Measurements from ENCODE around the gene BPIFB2. TPM values are rescaled to one million over a fixed set of nuclear protein-coding genes. Genes with fewer than 3 reads are reported as not detected.

Gene BPIFB2
- total RNA-seq, 1 experiment from 2014 or later = 0.15 TPM

GRCh38 chr20:32980990-32981389, 26.5 kb upstream of the BPIFB2 start:
- ATAC-seq (no peak), DNase-seq (ENCODE audit: low read depth, low spot score) (no peak)
- intact Hi-C loops (cut with micrococcal nuclease) = no loop called here
- ChIA-PET RAD21 (ENCODE audit: low non-redundant PET in 1 of 2, low total read pairs in 2 of 2, uncharacterized antibody in 2 of 2, unreplicated experiment in 2 of 2) (no interaction called here), POLR2A (no interaction called here), CTCF (no interaction called here)
- Histone ChIP-seq H4K20me1 (ENCODE audit: insufficient read depth) (no peaks in the 10 kb centered on the region), H2AFZ (ENCODE audit: low read depth, low read length, poor library complexity, severe bottlenecking) (no peak overlapping the region), H3K4me2 (ENCODE audit: low read length) (no peak overlapping the region), H3K27me3 (ENCODE audit: insufficient read depth, low read length) (no peaks in the 10 kb centered on the region), H3K9ac (ENCODE audit: low read length) (no peak overlapping the region), H3K79me2 (ENCODE audit: insufficient read depth, low read length) (no peaks in the 10 kb centered on the region), H3K9me2 (ENCODE audit: insufficient read depth) (no peaks in the 10 kb centered on the region), H3K4me1 (ENCODE audit: control insufficient read depth in 1 of 2, insufficient read depth in 2 of 2, low read length in 2 of 2) (no peaks in the 10 kb centered on the region), H3K36me3 (ENCODE audit: control insufficient read depth in 1 of 2, insufficient read depth in 2 of 2, low read length in 2 of 2) (no peaks in the 10 kb centered on the region), H3K27ac (ENCODE audit: low read depth, low read length) (no peak overlapping the region), H3K9me3 (ENCODE audit: control insufficient read depth in 1 of 2, insufficient read depth in 1 of 2, low read depth in 1 of 2, low read length in 2 of 2) (no peaks in the 10 kb centered on the region), H3K4me3 (replicated peaks in 1 of 2; ENCODE audit: low read depth in 1 of 2, low read length in 2 of 2) (no peak overlapping the region)
- BruUV-seq (replicated peaks) = no TSS peak
- no peak for TF ChIP-seq FOSL1 (IDR thresholded peaks at IDR 0.05; ENCODE audit: low read depth)
- no peak for TF ChIP-seq ZFX (IDR thresholded peaks at IDR 0.05)

GRCh38 chr20:32982617-32983458, 24.7 kb upstream of the BPIFB2 start:
- ChIA-PET RAD21 (ENCODE audit: low non-redundant PET in 1 of 2, low total read pairs in 2 of 2, uncharacterized antibody in 2 of 2, unreplicated experiment in 2 of 2) (no interaction called here), POLR2A (no interaction called here), CTCF (no interaction called here)
- TF ChIP-seq CTCF (IDR thresholded peaks at IDR 0.05 in 2 of 3, conservative IDR thresholded peaks at IDR 0.05 in 1 of 3; ENCODE audit: borderline replicate concordance in 1 of 3, insufficient read depth in 1 of 3, low read depth in 2 of 3, low read length in 2 of 3) (no peak), EZH2 (IDR thresholded peaks at IDR 0.05) (no peak), TCF7L2 (IDR thresholded peaks at IDR 0.05; ENCODE audit: borderline replicate concordance, extremely low read depth, insufficient read depth, insufficient read length) (no peak), ZNF274 (IDR thresholded peaks at IDR 0.05; ENCODE audit: low read depth, low read length) (no peak), RAD21 (IDR thresholded peaks at IDR 0.05; ENCODE audit: low read depth) (no peak), ZFX (IDR thresholded peaks at IDR 0.05) (no peak), SRF (IDR thresholded peaks at IDR 0.05; ENCODE audit: low read depth) (no peak), EZH2phosphoT487 (IDR thresholded peaks at IDR 0.05; ENCODE audit: borderline replicate concordance) (no peak), FOSL1 (IDR thresholded peaks at IDR 0.05; ENCODE audit: low read depth) (no peak), ELF1 (IDR thresholded peaks at IDR 0.05; ENCODE audit: borderline replicate concordance, low read depth) (no peak), JUND (IDR thresholded peaks at IDR 0.05) (no peak), EGR1 (IDR thresholded peaks at IDR 0.05; ENCODE audit: low read depth) (no peak)
- no TSS peak for BruUV-seq (replicated peaks)
- Histone ChIP-seq H3K9ac (ENCODE audit: low read length) (no peak overlapping the region), H3K27me3 (ENCODE audit: insufficient read depth, low read length) (no peaks in the 10 kb centered on the region), H3K9me3 (ENCODE audit: control insufficient read depth in 1 of 2, insufficient read depth in 1 of 2, low read depth in 1 of 2, low read length in 2 of 2) (no peaks in the 10 kb centered on the region), H4K20me1 (ENCODE audit: insufficient read depth) (no peaks in the 10 kb centered on the region), H3K36me3 (ENCODE audit: control insufficient read depth in 1 of 2, insufficient read depth in 2 of 2, low read length in 2 of 2) (no peaks in the 10 kb centered on the region), H3K27ac (ENCODE audit: low read depth, low read length) (no peak overlapping the region), H3K79me2 (ENCODE audit: insufficient read depth, low read length) (no peaks in the 10 kb centered on the region), H3K4me1 (ENCODE audit: control insufficient read depth in 1 of 2, insufficient read depth in 2 of 2, low read length in 2 of 2) (peaks cover 0 to under 1% of the 10 kb centered on the region in 2 experiments; a peak in 1 of 4 replicates), H2AFZ (ENCODE audit: low read depth, low read length, poor library complexity, severe bottlenecking) (no peak overlapping the region), H3K4me3 (replicated peaks in 1 of 2; ENCODE audit: low read depth in 1 of 2, low read length in 2 of 2) (no peak overlapping the region), H3K4me2 (ENCODE audit: low read length) (no peak overlapping the region), H3K9me2 (ENCODE audit: insufficient read depth) (no peaks in the 10 kb centered on the region)
- ATAC-seq (no peak), DNase-seq (ENCODE audit: low read depth, low spot score) (no peak)
- intact Hi-C loops (cut with micrococcal nuclease) = no loop called here

Data from HCT116 (cell line).